ENCODE data around the gene HAGH.

DNA sequence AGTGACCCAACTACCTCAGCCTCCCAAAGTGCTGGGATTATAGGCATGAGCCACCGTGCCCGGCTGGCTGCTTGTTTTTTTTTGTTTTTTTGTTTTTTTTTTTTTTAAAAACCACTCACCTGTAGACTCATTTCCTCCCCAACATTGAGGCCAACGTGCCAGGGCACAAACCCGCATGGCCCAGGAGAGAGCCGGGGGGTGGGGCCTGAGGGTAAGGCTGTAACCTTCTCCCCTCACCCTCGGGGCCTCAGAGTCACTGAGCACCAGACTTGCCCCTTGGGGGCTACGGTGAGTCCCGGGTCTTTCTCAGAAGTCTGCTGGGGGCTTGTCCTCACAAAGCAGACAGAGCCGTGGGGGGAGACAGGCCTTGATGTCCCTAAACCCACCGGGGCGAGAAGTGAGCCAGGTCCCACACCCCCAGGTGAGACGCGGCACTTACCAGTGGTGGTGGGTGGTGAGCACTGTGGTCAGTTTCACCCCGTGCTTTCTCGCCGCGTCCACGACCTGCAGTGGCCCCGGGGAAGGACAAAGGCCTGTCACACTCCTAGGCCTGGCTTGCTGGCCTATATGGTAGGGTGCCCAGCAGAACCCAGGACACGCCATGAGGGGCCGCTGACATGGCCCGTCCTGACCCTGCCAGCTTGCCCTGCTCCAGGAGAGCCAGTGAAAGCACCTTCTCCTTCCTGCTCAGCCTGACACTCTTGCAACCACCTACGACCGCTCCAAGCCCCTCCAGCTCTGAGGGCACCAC, 4.6 kb downstream of the HAGH start:
- TF ChIP-seq, protein P1, sequence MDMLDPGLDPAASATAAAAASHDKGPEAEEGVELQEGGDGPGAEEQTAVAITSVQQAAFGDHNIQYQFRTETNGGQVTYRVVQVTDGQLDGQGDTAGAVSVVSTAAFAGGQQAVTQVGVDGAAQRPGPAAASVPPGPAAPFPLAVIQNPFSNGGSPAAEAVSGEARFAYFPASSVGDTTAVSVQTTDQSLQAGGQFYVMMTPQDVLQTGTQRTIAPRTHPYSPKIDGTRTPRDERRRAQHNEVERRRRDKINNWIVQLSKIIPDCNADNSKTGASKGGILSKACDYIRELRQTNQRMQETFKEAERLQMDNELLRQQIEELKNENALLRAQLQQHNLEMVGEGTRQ (IDR thresholded peaks at IDR 0.05), result no peak
- TF ChIP-seq POLR2A (IDR thresholded peaks at IDR 0.05; ENCODE audit: low read length) (no peak), RNF2 (IDR thresholded peaks at IDR 0.05; ENCODE audit: borderline replicate concordance, low read depth) (no peak)
